GM21360 (cell line): Measurements from ENCODE around the gene KLHL3.

ENCODE experiments used
- ATAC-seq: cut with Tn5 transposase; IDR thresholded peaks from one replicate; pipeline ENCODE4 v1.9.1; 2021; ENCODE audit warnings: mild to moderate bottlenecking, moderate library complexity; ENCODE audit not compliant: unreplicated experiment

KLHL3 gene

DNA sequence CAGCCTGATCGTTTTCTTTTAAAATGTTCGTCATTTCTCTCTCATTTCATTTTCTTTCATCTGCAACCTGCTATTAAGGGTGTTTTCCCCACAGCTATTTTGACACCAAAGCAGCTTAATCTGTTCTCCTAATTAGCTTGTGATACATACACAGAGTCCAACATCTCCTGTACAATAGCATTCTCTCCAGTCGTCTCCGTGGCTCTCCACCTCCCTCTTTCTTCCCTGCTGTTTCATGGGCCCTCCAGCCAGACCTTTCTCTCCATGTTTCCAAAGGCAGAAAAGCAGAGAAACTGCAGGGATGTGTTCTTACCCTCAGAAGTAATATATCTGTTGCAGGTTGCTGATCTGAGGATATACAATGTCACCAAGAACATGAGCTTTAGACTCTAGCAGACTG, 148.0 kb downstream of the KLHL3 start:
- no peak for ATAC-seq

DNA sequence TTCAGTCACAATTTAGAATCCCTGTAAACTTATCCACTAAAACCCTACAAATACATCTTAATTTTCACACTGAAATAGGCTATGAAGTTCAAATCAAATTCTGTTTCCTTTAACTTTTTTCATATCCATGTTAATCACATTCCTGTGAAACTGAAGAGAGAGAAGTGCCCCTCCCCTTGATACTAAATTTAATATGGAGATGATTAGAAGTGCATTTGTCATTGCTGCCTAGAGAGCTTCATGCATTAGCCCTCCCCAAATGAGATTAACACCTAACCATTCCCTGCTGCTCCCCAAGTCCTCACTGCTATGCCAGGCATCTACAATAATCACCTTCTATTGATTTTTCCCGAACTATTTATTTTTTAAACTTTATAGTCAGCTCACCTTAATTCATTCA, 151.6 kb downstream of the KLHL3 start:
- ATAC-seq, result no peak

DNA sequence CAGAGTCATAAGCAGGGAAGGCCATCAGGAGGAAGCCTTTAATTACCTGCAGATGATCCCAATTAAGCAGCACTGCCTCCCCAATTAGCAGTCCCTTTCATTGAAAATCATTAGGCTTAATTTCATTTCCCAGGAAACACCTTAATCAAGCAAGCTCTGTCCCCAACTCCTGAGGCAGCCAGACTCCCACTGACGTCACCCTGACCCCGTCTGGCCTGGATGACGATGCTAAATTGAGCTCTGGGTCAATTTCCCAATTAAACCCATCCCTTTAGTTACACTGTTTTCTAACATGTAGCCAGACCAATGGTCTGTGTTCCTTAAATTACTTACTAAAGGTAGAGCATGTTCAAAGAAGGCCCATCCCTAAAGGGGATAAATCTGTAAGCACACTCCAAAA, 152.8 kb downstream of the KLHL3 start:
- ATAC-seq, result no peak

DNA sequence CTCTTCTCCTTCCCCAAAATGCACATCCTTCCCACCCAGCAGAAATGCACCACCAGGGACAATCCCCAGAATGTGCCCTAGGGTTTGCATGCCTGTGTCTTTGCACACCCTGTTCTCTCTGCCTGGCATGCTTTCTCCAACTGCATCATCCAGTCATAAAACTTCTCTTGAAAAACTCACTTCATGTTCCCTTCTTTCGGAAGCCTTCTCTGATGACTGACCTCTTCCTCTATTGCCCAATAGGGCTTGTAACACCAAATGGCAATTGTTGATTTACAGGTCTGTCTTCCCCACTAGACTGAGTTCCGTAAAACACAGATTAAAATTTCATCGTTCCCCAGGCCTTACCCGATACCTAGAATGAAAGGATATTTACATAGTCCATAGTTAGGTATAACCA, 153.7 kb downstream of the KLHL3 start:
- ATAC-seq, result no peak

DNA sequence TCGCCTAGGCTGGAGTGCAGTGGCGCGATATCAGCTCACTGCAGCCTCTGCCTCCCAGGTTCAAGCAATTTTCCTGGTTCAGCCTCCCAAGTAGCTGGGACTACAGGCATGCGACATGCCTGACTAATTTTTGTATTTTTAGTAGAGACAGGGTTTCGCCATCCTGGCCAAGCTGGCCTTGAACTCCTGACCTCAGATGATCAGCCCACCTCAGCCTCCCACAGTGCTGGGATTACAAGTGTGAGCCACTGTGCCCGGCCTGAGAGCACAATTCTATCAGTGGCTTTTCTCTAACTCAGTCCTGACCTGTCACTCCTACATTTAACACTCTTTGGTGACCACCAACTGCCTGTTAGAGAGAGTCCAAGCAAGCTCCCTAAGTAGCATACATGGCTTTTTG, 154.1 kb downstream of the KLHL3 start:
- ATAC-seq, result no peak

DNA sequence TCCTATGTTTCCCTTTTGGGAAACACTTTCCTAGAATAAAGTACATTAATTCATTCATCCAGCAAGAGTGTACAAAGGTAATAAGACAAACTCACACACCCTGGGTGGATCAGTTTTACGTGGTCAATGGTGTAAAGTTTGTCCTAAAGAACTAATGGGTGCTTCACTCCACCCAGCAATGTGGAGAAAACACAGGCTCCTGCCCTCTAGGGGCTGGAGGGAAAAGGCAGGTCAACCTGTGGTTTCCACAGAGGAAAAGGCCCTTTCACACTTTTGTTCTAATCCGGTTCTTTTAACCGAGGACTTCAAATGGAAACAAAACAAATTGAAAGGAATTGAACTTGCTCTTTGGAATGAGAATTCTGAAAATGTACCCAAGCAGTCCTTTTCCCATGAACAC, 155.9 kb downstream of the KLHL3 start:
- ATAC-seq, result no peak

DNA sequence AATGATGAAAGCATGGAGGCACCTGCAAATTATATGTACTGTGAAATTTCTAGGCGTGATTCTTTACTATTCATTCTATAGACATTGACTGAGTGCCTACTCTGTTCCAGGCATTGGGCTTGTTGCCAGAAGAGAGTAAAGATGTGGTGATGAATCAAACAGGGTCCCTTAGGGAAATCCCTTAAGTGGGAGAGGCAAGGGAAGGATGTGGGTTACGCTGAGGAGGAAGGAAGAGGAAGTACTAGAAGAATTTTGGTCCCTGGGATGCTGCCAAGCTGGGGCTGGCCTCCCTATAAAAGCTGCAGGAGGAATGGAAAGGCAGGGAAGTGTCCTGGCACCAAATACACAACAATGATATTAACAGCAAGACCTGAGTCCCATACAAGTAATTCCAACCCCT, 160.0 kb downstream of the KLHL3 start:
- ATAC-seq, result no peak

DNA sequence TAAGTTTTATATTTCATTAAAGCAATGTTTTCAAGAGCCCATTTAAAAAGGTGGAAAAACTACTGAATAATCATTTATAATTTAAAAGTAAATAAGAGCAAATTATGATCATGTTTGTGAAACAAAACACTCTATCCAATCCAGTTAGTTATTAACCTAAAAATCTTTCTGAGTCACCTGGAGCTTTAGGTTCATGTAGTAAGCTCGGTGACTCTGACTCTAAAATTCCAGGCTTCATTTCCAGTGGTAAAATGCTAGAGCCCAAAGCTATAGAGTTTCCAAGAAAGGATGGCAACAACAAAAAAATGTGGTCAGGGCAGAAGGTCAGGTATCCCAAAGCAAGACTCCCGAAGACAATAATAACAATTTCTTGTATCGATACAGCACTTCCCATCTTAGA, 160.7 kb downstream of the KLHL3 start:
- no peak for ATAC-seq

DNA sequence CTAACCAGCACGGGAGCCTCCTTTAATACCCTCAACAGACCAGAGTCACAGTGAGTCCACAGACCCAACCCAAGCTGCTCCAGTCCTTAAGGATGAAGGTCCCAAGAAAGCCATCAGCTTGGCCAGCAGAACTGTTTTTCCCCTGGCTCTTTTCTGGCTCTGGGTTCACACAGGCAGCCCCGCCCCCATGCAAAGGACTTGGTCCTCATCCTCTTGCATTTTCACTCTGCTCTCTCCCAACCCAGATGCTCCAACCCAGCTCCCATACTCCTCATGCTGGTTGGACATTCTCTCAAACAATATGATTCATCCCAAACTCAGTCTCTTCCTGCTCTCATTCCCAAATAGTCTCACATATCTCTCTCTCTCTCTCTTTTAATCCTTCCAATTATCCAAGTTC, 162.5 kb downstream of the KLHL3 start:
- no peak for ATAC-seq

DNA sequence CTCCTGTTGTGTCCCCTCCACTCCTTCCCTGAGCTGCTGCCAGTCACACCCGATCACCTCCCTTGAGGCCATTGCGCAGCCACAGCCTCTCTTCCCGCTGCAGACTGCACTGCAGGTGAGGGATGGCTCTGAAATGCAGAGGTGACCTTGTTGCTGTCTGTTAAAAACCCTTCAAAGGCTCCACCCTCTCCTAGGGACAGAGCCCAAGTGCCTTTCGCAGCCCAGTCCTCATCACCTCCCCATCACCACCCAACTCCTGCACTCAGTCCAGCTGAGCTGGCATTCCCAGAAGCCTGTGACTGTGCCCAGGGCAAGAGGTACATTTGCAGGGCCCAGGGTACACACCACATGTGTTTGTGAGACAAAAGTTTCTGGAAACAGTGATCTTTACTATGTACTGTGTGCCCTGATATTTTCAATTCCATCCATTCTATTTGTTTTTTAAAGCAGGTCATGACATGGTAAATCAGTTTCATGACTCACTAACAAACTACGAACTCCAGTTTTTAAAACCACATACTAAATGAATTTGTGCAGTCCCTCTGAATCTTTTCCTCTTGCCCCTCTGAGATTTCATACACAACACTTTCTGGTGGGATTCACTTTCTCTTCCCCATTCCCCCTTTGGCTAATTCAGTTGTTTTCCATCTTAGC, 163.7 kb downstream of the KLHL3 start:
- no peak for ATAC-seq

DNA sequence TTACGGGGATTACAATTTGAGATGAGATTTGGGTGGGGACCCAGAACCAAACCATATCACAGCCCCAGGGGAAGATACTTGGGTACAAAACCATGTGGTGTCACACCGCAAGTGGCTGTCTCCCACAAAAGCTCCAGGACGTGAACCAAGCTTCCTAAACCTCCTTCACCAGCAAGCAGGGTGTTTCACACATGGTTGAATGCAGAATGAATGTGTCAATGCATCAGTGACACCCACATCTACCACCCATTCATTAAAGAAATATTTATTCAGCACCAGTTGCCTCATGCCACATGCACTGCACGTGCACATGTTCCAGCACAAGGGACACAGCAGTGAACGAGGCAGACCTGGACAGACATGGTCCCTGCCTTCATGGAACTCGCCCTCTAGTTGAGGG, 165.8 kb downstream of the KLHL3 start:
- no peak for ATAC-seq
